ENCODE data around the gene TJP2.

TJP2 gene

DNA sequence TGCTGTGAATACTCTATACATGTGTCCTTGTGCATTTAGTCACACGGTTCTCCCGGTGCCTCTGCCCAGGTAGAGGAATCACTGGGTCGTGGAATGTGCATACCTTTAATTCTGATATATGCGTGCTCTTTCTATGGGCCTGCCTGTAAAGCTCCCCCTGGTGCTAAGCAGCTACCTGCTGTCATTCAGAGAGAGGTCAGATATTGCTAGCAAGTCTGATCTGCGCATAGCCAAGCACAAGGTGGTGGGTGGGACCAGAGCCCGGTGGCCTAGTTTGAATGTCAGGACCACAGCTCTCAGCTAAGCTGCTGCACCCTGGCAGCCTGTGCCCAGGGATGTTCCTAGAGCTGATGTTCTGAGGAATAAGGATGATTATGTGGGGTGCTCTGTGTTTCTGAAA is 33.4 kb downstream of the TJP2 start:
- in situ Hi-C loops (cut with HindIII; ENCODE audit: low pct_ligation_motif_present, low pct_unique_long_range_greater_than_20kb, low sequenced_read_pairs), result no loop called here
- no peak for DNase-seq

DNA sequence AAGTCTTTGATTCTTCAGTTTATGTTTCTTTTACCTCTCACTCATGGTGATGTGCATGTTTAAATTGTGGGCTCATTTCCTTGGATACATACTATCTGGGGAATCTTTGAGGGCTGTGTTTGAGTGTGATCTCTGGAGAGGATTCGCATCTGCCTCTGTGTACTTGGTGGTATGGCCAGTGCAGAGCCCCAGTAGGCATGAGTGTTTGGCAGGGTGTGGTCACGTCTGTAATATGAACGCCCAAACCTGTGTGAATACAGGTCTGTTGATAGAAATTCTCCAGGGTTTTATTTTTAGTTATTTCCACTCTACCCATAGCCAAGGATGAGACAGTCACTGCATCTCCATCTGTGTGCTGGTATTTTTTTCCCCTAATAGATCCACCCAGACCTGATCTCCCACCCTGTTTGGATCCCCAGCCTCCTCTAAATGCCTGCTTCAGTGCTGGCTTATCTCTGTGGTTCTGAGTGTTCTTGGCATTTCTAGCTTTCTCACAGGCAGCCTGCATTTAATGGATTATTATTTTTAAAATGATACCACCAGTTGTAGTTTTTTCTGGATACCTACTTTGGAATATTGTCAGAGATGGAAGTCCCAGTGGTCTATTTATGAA is 37.5 kb downstream of the TJP2 start:
- in situ Hi-C loops (cut with HindIII; ENCODE audit: low pct_ligation_motif_present, low pct_unique_long_range_greater_than_20kb, low sequenced_read_pairs), result no loop called here
- DNase-seq, result no peak

DNA sequence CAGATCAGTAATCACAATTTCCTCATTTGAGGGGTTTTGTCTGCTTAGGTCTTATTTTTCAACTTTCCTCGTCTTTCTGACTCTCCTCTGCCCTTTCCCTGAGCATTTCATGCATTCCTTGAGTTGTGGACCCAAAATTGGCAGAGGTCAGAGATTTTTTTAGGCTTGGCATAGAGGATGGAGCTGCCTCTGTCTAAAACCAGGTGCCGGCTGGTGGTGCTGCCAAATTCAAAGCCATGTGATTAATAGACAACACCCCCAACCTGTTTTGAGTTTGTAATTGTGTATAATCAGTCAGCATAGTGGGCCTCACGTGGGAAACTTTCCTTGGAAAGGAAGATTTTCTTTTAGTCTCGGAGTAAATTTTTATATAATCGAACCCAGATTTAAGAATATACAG is 39.6 kb downstream of the TJP2 start:
- in situ Hi-C loops (cut with HindIII; ENCODE audit: low pct_ligation_motif_present, low pct_unique_long_range_greater_than_20kb, low sequenced_read_pairs), result no loop called here

DNA sequence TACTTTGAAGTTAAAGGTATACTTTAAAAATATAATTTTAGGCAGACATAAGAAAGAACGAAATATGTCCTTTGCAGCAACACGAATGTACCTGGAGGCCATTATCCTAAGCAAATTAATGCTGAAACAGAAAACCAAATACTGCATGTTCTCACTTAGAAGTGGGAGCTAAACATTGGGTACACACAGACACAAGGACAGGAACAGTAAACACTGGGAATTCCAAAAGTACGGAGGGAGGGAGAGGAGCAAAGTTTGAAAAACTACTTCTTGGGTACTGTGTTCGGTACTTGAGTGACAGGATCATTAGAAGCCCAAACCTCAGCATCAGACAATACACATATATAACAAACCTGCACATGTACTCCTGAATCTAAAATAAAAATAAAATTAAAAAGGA is 40.9 kb downstream of the TJP2 start:
- in situ Hi-C loops (cut with HindIII; ENCODE audit: low pct_ligation_motif_present, low pct_unique_long_range_greater_than_20kb, low sequenced_read_pairs), result no loop called here
- no peak for DNase-seq

More for the DNA sequence above, 39.6 kb downstream of the TJP2 start:
- DNase-seq, result no peak

DNA sequence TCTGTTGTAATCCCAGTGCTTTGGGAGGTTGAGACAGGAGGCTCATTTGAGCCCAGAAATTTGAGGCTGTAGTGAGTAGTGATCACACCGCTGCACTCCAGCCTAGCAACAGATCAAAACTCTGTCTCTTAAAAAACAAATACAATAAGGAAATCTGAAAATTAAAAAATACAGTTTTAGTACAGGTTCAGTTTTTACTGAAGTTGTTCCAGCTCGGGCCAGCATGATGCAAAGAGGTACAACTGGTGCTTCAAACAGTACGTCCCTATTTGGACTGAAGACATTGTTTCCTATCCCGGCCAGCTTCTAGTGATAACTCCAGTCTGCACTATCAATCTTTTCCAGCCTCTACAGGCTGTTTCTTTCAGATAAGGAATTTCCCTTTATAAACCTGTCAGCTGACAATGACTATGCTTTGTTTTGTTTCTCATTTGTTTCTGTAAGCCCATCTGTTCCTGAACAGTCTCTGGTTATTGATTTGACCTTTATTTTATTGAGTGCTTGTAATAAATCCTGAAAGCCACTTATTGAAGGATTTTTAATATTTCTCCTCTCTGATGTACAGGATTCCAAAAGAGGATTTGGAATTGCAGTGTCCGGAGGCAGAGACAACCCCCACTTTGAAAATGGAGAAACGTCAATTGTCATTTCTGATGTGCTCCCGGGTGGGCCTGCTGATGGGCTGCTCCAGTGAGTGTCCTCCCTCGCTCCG is 41.9 kb downstream of the TJP2 start:
- in situ Hi-C loops (cut with HindIII; ENCODE audit: low pct_ligation_motif_present, low pct_unique_long_range_greater_than_20kb, low sequenced_read_pairs), result no loop called here
- no peak for DNase-seq

DNA sequence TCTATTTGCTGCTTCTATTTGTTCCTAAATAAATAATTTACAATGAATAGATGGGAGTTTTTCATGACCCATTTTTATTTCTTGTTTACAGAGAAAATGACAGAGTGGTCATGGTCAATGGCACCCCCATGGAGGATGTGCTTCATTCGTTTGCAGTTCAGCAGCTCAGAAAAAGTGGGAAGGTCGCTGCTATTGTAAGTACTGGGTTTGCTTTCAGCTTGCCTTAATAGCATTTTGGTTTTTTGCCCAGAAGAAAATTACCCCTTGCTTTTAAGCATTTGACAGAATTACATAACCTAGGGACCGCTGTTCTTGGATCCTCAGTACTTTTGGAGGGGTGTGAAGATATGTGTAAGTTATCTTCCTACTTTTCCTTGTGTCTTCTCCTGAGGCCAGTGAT is 44.1 kb downstream of the TJP2 start:
- no peak for DNase-seq
- in situ Hi-C loops (cut with HindIII; ENCODE audit: low pct_ligation_motif_present, low pct_unique_long_range_greater_than_20kb, low sequenced_read_pairs), result no loop called here

DNA sequence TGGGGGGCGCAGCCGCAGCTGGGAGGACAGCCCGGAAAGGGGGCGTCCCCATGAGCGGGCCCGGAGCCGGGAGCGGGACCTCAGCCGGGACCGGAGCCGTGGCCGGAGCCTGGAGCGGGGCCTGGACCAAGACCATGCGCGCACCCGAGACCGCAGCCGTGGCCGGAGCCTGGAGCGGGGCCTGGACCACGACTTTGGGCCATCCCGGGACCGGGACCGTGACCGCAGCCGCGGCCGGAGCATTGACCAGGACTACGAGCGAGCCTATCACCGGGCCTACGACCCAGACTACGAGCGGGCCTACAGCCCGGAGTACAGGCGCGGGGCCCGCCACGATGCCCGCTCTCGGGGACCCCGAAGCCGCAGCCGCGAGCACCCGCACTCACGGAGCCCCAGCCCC is 47.0 kb downstream of the TJP2 start:
- in situ Hi-C loops (cut with HindIII; ENCODE audit: low pct_ligation_motif_present, low pct_unique_long_range_greater_than_20kb, low sequenced_read_pairs), result no loop called here
- DNase-seq, result no peak

DNA sequence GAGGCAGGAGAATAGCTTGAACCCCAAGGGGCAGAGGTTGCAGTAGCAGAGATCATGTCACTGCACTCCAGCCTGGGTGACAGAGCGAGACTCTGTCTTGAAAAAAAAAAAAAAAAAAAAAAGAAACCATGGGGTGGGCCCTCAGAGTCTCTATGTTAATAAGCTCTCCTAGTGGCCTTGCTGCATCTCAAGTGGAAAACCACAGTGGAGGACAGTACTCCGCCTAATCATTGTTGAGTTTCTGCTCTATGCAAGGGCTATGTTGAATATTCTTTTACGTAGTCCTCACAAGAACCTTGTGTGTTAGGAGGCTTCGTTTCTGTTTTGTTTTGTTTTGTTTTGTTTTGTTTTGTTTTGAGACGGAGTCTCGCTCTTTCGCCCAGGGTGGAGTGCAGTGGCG is 48.9 kb downstream of the TJP2 start:
- no peak for DNase-seq
- in situ Hi-C loops (cut with HindIII; ENCODE audit: low pct_ligation_motif_present, low pct_unique_long_range_greater_than_20kb, low sequenced_read_pairs), result no loop called here

DNA sequence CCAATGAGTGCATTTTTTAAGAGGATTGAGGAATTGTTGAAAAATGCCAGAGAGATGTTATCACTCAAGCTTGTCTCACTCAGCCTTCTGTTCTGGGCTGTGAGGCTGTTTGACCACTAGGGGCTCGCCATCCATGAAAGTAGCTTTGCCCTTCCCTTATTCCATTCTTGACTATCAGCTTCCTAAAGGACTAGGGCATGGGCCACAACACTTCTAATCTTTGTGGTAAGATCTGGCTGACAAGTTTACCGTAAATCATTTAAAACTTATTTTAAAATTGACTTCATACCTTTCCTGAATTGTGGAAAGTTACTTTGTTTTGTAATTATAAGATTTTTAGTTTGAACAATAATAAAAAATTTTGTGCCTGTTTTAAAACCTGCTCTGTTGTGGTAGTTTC is 49.5 kb downstream of the TJP2 start:
- DNase-seq, result peak; percentile 73
- in situ Hi-C loops (cut with HindIII; ENCODE audit: low pct_ligation_motif_present, low pct_unique_long_range_greater_than_20kb, low sequenced_read_pairs), result no loop called here

DNA sequence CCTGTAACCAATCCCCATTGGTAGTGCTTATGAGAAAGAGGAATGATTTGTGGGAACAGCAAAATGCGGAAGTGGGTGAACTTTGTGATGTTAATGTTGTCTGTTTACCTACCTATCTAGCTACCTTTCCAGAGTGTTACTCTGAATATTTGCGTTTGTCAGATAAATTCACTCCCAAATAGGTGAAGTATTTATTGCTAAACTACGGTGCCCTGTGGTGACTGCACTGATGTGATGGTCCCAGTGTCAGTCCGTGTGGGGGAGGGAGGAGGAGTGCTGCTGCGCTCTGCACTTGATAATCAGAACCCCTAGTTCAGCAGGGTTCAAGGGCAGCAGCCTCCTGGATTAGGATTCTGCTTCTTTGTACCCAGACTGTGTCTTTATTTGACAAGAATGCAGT is 55.3 kb downstream of the TJP2 start:
- in situ Hi-C loops (cut with HindIII; ENCODE audit: low pct_ligation_motif_present, low pct_unique_long_range_greater_than_20kb, low sequenced_read_pairs), result no loop called here

DNA sequence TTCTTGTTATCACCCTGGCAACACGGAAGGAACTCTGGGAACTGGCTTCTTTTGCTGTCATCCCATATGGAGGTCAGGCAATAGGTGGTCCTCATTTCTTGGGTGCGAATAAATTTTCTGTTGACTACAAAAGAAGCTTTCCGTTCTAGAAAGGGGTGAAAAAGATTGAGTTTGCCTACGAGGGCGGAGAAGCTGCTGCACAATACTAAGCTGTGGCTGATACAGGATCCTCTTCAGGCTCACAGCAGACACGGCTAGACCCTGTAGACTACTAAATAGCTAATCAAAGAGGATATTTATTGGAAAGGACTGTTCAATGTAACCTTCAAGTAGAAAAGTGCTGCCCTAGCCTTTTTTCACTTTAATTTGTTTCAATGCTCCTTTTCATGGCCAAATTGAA is 58.1 kb downstream of the TJP2 start:
- DNase-seq, result no peak
- in situ Hi-C loops (cut with HindIII; ENCODE audit: low pct_ligation_motif_present, low pct_unique_long_range_greater_than_20kb, low sequenced_read_pairs), result no loop called here

More for the DNA sequence above, 55.3 kb downstream of the TJP2 start:
- no peak for DNase-seq

DNA sequence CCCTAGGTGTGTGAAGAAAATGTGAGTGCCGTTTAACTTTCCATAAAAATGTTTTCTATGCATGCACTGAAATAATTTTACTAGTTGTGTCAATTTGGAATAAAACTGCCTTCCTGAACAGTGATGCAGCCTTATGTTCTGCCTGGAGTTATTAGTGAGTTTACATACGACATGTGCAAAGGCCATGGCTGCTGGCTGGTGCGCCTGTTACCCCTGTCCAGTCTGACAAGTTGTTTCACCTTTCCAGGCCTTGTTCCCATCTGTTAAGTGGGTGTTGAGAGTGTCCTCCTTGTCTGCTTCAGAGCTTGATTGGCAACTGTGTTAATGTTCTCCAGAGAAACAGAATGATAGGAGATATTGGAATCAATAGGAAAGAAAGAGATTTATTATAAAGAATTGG is 60.6 kb downstream of the TJP2 start:
- no peak for DNase-seq
- in situ Hi-C loops (cut with HindIII; ENCODE audit: low pct_ligation_motif_present, low pct_unique_long_range_greater_than_20kb, low sequenced_read_pairs), result no loop called here

DNA sequence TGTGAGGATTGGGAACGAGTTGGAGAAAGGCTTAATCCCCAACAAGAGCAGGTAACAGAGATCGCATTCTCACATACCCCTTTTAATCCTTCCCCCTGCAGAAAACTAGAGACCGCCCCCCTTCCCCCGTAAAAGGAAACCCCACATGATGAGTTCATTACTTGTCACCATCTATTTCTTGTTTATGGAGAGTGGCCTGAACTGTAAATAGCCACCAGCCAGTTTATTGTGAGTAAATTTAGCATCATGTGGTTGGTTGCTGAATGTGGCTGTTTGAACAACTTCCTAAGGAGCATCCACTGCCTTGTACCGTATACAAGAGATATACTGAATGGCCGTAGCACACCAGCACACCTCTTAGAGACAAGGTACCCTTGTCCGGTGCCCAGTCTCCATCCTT is 62.1 kb downstream of the TJP2 start:
- in situ Hi-C loops (cut with HindIII; ENCODE audit: low pct_ligation_motif_present, low pct_unique_long_range_greater_than_20kb, low sequenced_read_pairs), result no loop called here
- DNase-seq, result no peak

DNA sequence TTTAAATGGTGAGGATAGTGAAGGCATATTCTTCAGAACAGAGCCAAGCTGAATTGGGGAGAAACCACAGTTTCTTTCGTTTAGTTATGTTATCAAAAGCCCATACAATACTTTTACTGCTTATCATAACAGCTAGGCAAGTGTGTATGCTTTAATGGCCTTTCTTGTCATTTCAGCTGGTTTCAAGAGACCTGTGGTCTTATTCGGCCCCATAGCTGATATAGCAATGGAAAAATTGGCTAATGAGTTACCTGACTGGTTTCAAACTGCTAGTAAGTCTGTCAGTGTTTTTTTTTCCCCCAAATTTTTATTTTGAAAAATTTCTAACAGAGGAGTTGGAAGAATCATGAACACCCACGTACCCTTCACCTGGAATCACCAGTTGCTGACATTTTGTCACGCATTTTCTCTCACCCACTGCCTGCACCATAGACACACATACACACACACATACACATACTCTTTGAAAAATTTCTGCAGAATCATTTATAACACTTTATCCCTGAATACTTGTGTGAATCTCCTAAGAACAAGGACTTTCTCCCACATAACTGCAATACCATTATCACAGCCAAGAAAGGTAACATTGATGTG is 63.7 kb downstream of the TJP2 start:
- in situ Hi-C loops (cut with HindIII; ENCODE audit: low pct_ligation_motif_present, low pct_unique_long_range_greater_than_20kb, low sequenced_read_pairs), result no loop called here
- no peak for DNase-seq

DNA sequence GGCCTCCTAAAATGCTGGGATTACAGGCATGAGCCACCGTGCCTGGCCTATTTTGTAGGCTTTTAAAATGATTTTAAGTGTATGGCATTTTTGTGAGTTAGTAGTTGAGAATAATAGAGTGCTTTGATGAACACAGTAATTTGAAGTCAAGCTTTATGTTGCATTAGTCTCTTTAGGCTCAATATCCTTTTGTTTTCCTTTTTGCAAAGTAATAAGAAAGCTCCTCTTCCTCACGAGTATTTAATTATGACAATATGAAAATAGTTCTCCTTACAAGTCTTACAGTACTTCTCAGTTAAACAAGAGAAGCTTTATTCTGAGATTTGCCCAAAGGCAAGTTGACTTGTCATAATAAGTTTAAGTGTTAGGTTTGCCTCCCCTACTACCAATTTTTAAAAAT is 69.0 kb downstream of the TJP2 start:
- in situ Hi-C loops (cut with HindIII; ENCODE audit: low pct_ligation_motif_present, low pct_unique_long_range_greater_than_20kb, low sequenced_read_pairs), result no loop called here
- no peak for DNase-seq

DNA sequence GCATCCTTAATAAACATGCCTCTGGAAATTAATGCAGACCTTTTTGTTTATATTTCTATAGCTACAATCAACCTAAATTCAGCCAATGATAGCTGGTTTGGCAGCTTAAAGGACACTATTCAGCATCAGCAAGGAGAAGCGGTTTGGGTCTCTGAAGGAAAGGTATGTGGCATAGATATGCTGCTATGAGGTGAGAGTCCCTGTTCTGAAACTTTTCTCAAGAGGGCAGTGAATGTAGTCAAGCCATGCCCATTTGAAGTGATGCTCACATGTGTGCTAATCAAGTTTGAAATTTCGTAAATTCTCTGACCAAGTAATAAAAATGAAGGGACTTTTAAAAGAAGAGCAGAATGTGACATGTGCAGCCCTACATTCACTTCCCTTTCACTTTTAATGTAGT is 72.6 kb downstream of the TJP2 start:
- no peak for DNase-seq
- in situ Hi-C loops (cut with HindIII; ENCODE audit: low pct_ligation_motif_present, low pct_unique_long_range_greater_than_20kb, low sequenced_read_pairs), result no loop called here

DNA sequence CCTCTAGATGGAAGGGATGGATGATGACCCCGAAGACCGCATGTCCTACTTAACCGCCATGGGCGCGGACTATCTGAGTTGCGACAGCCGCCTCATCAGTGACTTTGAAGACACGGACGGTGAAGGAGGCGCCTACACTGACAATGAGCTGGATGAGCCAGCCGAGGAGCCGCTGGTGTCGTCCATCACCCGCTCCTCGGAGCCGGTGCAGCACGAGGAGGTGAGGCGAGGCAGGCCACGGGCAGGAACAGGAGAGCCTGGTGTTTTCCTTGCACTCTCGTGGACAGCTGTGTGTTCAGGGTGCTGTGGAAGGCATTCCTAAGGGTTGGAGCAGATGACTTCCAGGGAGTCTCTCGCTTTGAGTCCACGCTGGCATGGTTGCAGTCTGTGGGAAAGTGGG is 73.9 kb downstream of the TJP2 start:
- in situ Hi-C loops (cut with HindIII; ENCODE audit: low pct_ligation_motif_present, low pct_unique_long_range_greater_than_20kb, low sequenced_read_pairs), result no loop called here
- no peak for DNase-seq

DNA sequence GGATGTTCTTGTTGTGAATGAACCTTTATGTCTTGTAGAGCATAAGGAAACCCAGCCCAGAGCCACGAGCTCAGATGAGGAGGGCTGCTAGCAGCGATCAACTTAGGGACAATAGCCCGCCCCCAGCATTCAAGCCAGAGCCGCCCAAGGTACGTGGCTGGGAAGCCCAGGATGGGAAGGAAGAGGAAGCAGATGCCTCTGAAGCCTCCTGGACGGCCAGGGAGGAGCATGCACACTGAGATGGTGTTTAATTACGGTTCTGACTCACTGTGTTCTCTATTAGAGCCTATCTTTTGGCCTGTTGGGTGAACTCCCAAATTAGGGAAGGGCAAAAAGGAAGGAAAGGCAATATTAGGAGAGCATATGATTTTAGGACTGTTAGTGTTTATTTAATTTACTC is 75.3 kb downstream of the TJP2 start:
- in situ Hi-C loops (cut with HindIII; ENCODE audit: low pct_ligation_motif_present, low pct_unique_long_range_greater_than_20kb, low sequenced_read_pairs), result no loop called here
- DNase-seq, result no peak

DNA sequence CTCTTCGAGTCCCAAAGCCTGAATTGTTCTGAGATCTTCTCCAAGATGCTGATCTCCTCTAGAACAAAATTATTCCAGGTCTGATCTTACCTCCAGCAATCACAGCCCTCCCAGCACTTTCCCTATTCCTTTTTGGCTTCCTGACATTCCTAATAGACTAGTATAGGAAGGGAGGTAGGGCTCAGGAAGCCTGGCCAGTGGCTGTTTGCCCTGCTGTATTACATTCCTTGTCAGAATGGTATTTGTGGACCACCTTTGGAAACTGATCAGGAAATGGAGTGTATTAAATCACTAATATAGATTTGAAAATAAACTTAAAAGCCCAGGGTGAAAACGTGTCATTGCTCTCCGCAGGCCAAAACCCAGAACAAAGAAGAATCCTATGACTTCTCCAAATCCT is 76.6 kb downstream of the TJP2 start:
- in situ Hi-C loops (cut with HindIII; ENCODE audit: low pct_ligation_motif_present, low pct_unique_long_range_greater_than_20kb, low sequenced_read_pairs), result no loop called here
- no peak for DNase-seq

DNA sequence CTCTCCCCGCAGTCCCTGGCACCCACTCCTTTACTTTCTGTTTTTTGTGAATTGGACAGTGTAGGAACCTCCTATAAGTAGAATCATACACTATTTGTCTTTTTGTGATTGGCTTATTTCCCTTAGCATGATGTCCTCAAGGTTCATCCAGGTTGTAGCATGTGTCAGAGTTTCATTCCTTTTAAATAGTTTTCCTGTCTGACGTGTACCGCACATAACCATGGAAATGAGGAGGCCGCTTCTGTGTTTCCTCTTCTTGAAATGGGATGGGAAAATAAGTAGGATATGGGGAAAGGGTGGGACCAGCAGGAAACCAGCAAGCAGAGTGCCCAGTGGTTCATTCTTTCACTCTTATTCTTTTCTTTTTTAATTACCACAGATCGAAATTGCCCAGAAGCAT is 78.4 kb downstream of the TJP2 start:
- no peak for DNase-seq
- in situ Hi-C loops (cut with HindIII; ENCODE audit: low pct_ligation_motif_present, low pct_unique_long_range_greater_than_20kb, low sequenced_read_pairs), result no loop called here
